Right kidney (tissue), 1 donor: ENCODE results near the gene SUN1.
"Not testable (repeated sequence)": the region's sequence is repeated elsewhere in the genome, so short reads cannot be mapped to it uniquely, and the experiment has no call there.

Experiments used
- DNase-seq: peaks from one replicate; pipeline ENCODE4 v3.0.0-alpha.2; 2016

The SUN1 gene

GRCh38 chr7:834277-834676 is 2.0 kb downstream of the SUN1 start:
- DNase-seq: no peak

- no peak for DNase-seq
Observed at GRCh38 chr7:835021-835420, 2.7 kb downstream of the SUN1 start.

- DNase-seq: no peak
Observed at GRCh38 chr7:835485-836401, 3.5 kb downstream of the SUN1 start.

GRCh38 chr7:836429-836828 is 4.2 kb downstream of the SUN1 start:
- no peak for DNase-seq

GRCh38 chr7:837001-837400 is 4.7 kb downstream of the SUN1 start:
- no peak for DNase-seq

- no peak for DNase-seq
Observed at GRCh38 chr7:840001-840600, 7.8 kb downstream of the SUN1 start.

- DNase-seq: no peak
Observed at GRCh38 chr7:841943-842342, 9.7 kb downstream of the SUN1 start.

- no peak for DNase-seq
Observed at GRCh38 chr7:842431-843031, 10.3 kb downstream of the SUN1 start.

GRCh38 chr7:843230-843629 is 11.0 kb downstream of the SUN1 start:
- DNase-seq: no peak

- DNase-seq: no peak
Observed at GRCh38 chr7:844043-844442, 11.8 kb downstream of the SUN1 start.

GRCh38 chr7:844514-844913 is 12.2 kb downstream of the SUN1 start:
- DNase-seq: no peak

GRCh38 chr7:845091-845490 is 12.8 kb downstream of the SUN1 start:
- DNase-seq: no peak

GRCh38 chr7:845731-846130 is 13.5 kb downstream of the SUN1 start:
- DNase-seq: no peak

- not testable (repeated sequence) for DNase-seq
Observed at GRCh38 chr7:846958-847650, 14.8 kb downstream of the SUN1 start.

- DNase-seq: not testable (repeated sequence)
Observed at GRCh38 chr7:847728-848127, 15.5 kb downstream of the SUN1 start.

- DNase-seq: no peak
Observed at GRCh38 chr7:849145-849544, 16.9 kb downstream of the SUN1 start.

GRCh38 chr7:849781-850180 is 17.5 kb downstream of the SUN1 start:
- DNase-seq: no peak

- DNase-seq: no peak
Observed at GRCh38 chr7:851204-851603, 18.9 kb downstream of the SUN1 start.

GRCh38 chr7:853366-854117 is 21.3 kb downstream of the SUN1 start:
- DNase-seq: no peak

GRCh38 chr7:854118-854775 is 22.0 kb downstream of the SUN1 start:
- no peak for DNase-seq

- no peak for DNase-seq
Observed at GRCh38 chr7:855686-856369, 23.6 kb downstream of the SUN1 start.
